ENCODE results near the gene HSFX4. TPM values are rescaled to one million over a fixed set of nuclear protein-coding genes. Genes with fewer than 3 reads are reported as not detected.
A peak's percentile ranks its signal among the peaks of the same experiment; 100 is the strongest.

HSFX4 gene
- total and polyA plus RNA-seq, 9 of the 15 experiments (the other 6 are each of a cell fraction or from before 2014, with no cell fraction given), result 0.10 to 0.24 (median 0.14) TPM; not detected in 6

DNA sequence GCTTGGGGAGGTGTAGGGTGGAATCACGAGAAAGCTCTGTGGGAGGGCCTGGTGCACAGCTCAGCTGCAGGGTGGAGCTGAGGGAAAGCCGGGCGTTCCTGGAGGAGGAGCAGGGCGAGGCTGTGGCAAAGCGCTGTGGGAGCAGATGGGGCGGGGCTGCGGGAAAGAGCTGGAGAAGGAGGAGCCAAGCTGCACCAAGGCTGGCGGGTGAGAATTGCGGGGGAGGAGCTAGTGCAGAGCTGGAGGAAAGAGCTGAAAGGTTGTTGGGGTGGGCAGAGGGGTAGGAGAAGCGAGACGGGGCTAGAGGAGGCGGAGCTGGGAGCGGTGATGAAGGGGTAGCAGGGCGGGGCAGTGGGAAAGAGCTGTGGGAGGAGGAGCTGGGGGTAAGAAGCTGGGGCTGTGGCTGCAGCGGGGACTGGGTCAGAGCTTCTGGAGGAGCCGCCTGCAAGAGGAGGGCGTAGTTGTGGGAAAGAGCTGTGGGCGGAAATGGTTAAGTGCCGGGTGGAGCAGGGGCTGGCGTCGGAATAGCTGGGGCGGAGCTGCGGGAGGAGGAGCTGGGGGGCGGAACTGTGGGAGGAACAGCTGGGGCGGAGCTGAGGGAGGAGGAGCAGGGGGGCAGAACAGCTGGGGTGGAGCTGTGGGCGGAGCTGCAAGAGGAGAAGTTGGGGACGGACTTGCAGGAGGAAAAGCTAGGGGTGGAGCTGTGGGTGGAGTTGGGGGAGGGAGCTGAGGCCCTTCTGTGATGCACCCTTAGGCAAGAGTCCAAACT, 10.7 kb downstream of the HSFX4 start (continued):
- TF ChIP-seq AFF1 (IDR thresholded peaks at IDR 0.05; ENCODE audit: low read depth in 1 of 2, partially characterized antibody in 2 of 2), result no peak
- TF ChIP-seq ETV6 (IDR thresholded peaks at IDR 0.05; ENCODE audit: borderline replicate concordance in 1 of 2, low read depth in 2 of 2, low read length in 1 of 2), result no peak
- TF ChIP-seq ETV6 (CRISPR knock-in tag; IDR thresholded peaks at IDR 0.05; ENCODE audit: borderline replicate concordance), result no peak
- no peak for TF ChIP-seq IRF2 (CRISPR knock-in tag; IDR thresholded peaks at IDR 0.05)
- no peak for TF ChIP-seq SP2 (IDR thresholded peaks at IDR 0.05; ENCODE audit: extremely low read depth, low read depth, low read length, poor library complexity, severe bottlenecking)
- no peak for TF ChIP-seq ZNF3 (CRISPR knock-in tag; IDR thresholded peaks at IDR 0.05)
- TF ChIP-seq ZNF449 (CRISPR knock-in tag; IDR thresholded peaks at IDR 0.05), result no peak
- no peak for TF ChIP-seq SREBF2 (CRISPR knock-in tag; IDR thresholded peaks at IDR 0.05)
- TF ChIP-seq SIN3B (IDR thresholded peaks at IDR 0.05; ENCODE audit: low read depth), result no peak
- TF ChIP-seq RBM14 (IDR thresholded peaks at IDR 0.05; ENCODE audit: borderline replicate concordance, insufficient read depth, low read depth, low read length), result no peak
- peak; percentile 71; the same call in 1 of the 2 replicates for TF ChIP-seq GABPB1 (CRISPR knock-in tag; IDR thresholded peaks at IDR 0.05)
- TF ChIP-seq SNAPC5 (CRISPR knock-in tag; IDR thresholded peaks at IDR 0.05), result no peak
- peak; percentile 66; the same call in 1 of the 2 replicates for TF ChIP-seq AFF4 (CRISPR knock-in tag; IDR thresholded peaks at IDR 0.05)
- no peak for TF ChIP-seq SAFB2 (IDR thresholded peaks at IDR 0.05; ENCODE audit: borderline replicate concordance, low read depth, low read length, severe bottlenecking)
- peak; percentile 75 for TF ChIP-seq SUPT5H (IDR thresholded peaks at IDR 0.05)
- TF ChIP-seq, protein P1, sequence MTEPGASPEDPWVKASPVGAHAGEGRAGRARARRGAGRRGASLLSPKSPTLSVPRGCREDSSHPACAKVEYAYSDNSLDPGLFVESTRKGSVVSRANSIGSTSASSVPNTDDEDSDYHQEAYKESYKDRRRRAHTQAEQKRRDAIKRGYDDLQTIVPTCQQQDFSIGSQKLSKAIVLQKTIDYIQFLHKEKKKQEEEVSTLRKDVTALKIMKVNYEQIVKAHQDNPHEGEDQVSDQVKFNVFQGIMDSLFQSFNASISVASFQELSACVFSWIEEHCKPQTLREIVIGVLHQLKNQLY (CRISPR knock-in tag; conservative IDR thresholded peaks at IDR 0.05), result no peak

All from K562 (cell line).